ENCODE results near the gene CENPT. TPM values are rescaled to one million over a fixed set of nuclear protein-coding genes. Genes with fewer than 3 reads are reported as not detected.

The CENPT gene
- total RNA-seq, 1 experiment from 2014 or later: 33.8 TPM

DNA sequence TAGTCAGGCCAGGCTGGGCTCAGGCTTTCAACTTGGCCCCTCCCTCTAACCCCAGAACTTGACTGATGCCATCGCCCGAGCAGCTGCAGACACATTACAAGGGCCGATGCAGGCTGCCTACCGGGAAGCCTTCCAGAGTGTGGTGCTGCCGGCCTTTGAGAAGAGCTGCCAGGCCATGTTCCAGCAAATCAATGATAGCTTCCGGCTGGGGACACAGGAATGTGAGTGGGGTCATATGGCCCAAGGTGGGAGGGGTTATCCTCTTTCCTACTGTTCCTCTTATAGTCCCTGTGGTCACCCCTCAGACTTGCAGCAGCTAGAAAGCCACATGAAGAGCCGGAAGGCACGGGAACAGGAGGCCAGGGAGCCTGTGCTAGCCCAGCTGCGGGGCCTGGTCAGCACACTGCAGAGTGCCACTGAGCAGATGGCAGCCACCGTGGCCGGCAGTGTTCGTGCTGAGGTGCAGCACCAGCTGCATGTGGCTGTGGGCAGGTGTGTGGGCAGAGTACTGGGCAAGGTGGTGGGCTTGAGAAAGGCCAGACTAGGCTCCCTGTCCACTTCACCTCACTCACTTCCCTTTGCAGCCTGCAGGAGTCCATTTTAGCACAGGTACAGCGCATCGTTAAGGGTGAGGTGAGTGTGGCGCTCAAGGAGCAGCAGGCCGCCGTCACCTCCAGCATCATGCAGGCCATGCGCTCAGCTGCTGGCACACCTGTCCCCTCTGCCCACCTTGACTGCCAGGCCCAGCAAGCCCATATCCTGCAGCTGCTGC is 35.1 kb upstream of the CENPT start:
- no peak overlapping the region for H3K4me3 ChIP-seq
- ChIA-PET POLR2A (ENCODE audit: unreplicated experiment) (interaction anchor here (0.6 kb wide), 1 partner anchor 601 kb away, joined by 4 read pairs; no protein-coding TSS in a partner anchor), CTCF (interaction anchor here (2.1 kb wide), 1 partner anchor 50 kb away, joined by 5 read pairs; no protein-coding TSS in a partner anchor)
- H3K27ac ChIP-seq: no peak overlapping the region
- no peak overlapping the region for H2AFZ ChIP-seq
- no peak overlapping the region for H3K4me2 ChIP-seq
- H3K9me2 ChIP-seq (ENCODE audit: insufficient read depth): no peaks in the 10 kb centered on the region
- no peaks in the 10 kb centered on the region for H4K20me1 ChIP-seq (ENCODE audit: insufficient read depth)
- H3K27me3 ChIP-seq (ENCODE audit: insufficient read depth, low read depth): no peaks in the 10 kb centered on the region
- H3K4me1 ChIP-seq (replicated peaks; ENCODE audit: insufficient read depth): no peaks in the 10 kb centered on the region
- no TSS peak for BruUV-seq (replicated peaks)
- TF ChIP-seq, protein P1, sequence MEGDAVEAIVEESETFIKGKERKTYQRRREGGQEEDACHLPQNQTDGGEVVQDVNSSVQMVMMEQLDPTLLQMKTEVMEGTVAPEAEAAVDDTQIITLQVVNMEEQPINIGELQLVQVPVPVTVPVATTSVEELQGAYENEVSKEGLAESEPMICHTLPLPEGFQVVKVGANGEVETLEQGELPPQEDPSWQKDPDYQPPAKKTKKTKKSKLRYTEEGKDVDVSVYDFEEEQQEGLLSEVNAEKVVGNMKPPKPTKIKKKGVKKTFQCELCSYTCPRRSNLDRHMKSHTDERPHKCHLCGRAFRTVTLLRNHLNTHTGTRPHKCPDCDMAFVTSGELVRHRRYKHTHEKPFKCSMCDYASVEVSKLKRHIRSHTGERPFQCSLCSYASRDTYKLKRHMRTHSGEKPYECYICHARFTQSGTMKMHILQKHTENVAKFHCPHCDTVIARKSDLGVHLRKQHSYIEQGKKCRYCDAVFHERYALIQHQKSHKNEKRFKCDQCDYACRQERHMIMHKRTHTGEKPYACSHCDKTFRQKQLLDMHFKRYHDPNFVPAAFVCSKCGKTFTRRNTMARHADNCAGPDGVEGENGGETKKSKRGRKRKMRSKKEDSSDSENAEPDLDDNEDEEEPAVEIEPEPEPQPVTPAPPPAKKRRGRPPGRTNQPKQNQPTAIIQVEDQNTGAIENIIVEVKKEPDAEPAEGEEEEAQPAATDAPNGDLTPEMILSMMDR (conservative IDR thresholded peaks at IDR 0.05): no peak
- no peak for TF ChIP-seq EZH2 (IDR thresholded peaks at IDR 0.05; ENCODE audit: low read depth)
- H3K36me3 ChIP-seq (ENCODE audit: low read depth): peaks cover 7% of the 10 kb centered on the region
- no peaks in the 10 kb centered on the region for H3K9me3 ChIP-seq (ENCODE audit: insufficient read depth, low read depth)
- H3K79me2 ChIP-seq (ENCODE audit: low read depth): no peaks in the 10 kb centered on the region
- intact Hi-C loops (cut with micrococcal nuclease; ENCODE audit: unreplicated experiment): loop anchor here (2.0 kb wide), 1 partner anchor 158 kb away; no protein-coding TSS in a partner anchor
- H3F3A ChIP-seq (ENCODE audit: insufficient read depth, low read depth): no peaks in the 10 kb centered on the region; the same call in 1 of the 2 replicates
- DNase-seq: no peak

DNA sequence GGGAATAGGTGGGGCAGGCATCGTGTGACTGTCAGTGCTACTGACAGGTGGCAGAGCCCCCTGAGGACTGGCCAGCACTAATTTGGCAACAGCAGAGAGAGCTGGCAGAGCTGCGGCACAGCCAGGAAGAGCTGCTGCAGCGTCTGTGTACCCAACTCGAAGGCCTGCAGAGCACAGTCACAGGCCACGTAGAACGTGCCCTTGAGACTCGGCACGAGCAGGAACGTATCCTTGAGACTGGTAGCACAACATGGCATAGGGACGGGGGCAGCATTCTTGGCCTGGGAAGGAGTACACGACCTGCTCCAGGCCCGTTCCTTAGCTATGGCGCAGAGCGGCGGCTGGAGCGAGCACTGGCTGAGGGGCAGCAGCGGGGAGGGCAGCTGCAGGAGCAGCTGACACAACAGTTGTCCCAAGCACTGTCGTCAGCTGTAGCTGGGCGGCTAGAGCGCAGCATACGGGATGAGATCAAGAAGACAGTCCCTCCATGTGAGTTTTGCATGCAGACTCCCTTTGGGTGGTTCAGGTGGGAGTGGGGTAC is 34.2 kb upstream of the CENPT start:
- Histone ChIP-seq H3K36me3 (ENCODE audit: low read depth) (peaks cover 13% of the 10 kb centered on the region), H3K27me3 (ENCODE audit: insufficient read depth, low read depth) (no peaks in the 10 kb centered on the region), H3K4me1 (replicated peaks; ENCODE audit: insufficient read depth) (no peaks in the 10 kb centered on the region), H3K9me3 (ENCODE audit: insufficient read depth, low read depth) (no peaks in the 10 kb centered on the region), H3K9me2 (ENCODE audit: insufficient read depth) (no peaks in the 10 kb centered on the region), H3K4me2 (no peak overlapping the region), H3K79me2 (ENCODE audit: low read depth) (no peaks in the 10 kb centered on the region), H2AFZ (no peak overlapping the region), H3K4me3 (no peak overlapping the region), H3F3A (ENCODE audit: insufficient read depth, low read depth) (no peaks in the 10 kb centered on the region; the same call in 1 of the 2 replicates), H3K27ac (no peak overlapping the region), H4K20me1 (ENCODE audit: insufficient read depth) (no peaks in the 10 kb centered on the region)
- ChIA-PET CTCF (no interaction called here), POLR2A (ENCODE audit: unreplicated experiment) (no interaction called here)
- BruUV-seq (replicated peaks): no TSS peak
- TF ChIP-seq EZH2 (IDR thresholded peaks at IDR 0.05; ENCODE audit: low read depth): no peak
- TF ChIP-seq, protein P1 (conservative IDR thresholded peaks at IDR 0.05): no peak
- intact Hi-C loops (cut with micrococcal nuclease; ENCODE audit: unreplicated experiment): loop anchor here (2.0 kb wide), 1 partner anchor 159 kb away; no protein-coding TSS in a partner anchor
- no peak for DNase-seq

DNA sequence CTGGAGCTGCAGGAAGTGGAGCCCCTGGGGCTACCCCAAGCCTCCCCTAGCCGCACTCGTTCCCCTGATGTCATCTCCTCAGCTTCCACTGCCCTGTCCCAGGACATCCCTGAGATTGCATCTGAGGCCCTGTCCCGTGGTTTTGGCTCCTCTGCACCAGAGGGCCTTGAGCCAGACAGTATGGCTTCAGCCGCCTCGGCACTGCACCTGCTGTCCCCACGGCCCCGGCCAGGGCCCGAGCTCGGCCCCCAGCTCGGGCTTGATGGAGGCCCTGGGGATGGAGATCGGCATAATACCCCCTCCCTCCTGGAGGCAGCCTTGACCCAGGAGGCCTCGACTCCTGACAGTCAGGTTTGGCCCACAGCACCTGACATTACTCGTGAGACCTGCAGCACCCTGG is 33.1 kb upstream of the CENPT start:
- Histone ChIP-seq H3K9me2 (ENCODE audit: insufficient read depth) (no peaks in the 10 kb centered on the region), H3K27me3 (ENCODE audit: insufficient read depth, low read depth) (no peaks in the 10 kb centered on the region), H3K27ac (no peak overlapping the region), H3K9me3 (ENCODE audit: insufficient read depth, low read depth) (no peaks in the 10 kb centered on the region), H3K4me2 (no peak overlapping the region), H3F3A (ENCODE audit: insufficient read depth, low read depth) (no peaks in the 10 kb centered on the region; the same call in 1 of the 2 replicates), H2AFZ (no peak overlapping the region), H3K4me1 (replicated peaks; ENCODE audit: insufficient read depth) (no peaks in the 10 kb centered on the region), H4K20me1 (ENCODE audit: insufficient read depth) (no peaks in the 10 kb centered on the region), H3K79me2 (ENCODE audit: low read depth) (peaks cover 5% of the 10 kb centered on the region), H3K36me3 (ENCODE audit: low read depth) (peaks cover 13% of the 10 kb centered on the region), H3K4me3 (no peak overlapping the region)
- intact Hi-C loops (cut with micrococcal nuclease; ENCODE audit: unreplicated experiment): no loop called here
- BruUV-seq (replicated peaks): no TSS peak
- TF ChIP-seq, protein P1 (conservative IDR thresholded peaks at IDR 0.05): no peak
- no peak for TF ChIP-seq EZH2 (IDR thresholded peaks at IDR 0.05; ENCODE audit: low read depth)
- CTCF ChIA-PET: no interaction called here
- DNase-seq: no peak
- POLR2A ChIA-PET (ENCODE audit: unreplicated experiment): interaction anchor here (0.6 kb wide), 1 partner anchor 70 kb away, joined by 3 read pairs; no protein-coding TSS in a partner anchor

All from PC-9 (cell line).